Neural crest cell (in vitro differentiated cells): Measurements from ENCODE around the gene KIAA1217. TPM values are rescaled to one million over a fixed set of nuclear protein-coding genes. Genes with fewer than 3 reads are reported as not detected.

Source experiments
- DNase-seq: peaks from one replicate; pipeline ENCODE4 v3.0.0; 2021; ENCODE audit warnings: low read depth, mixed read lengths, low spot score
- H3K27ac Mint-ChIP-seq: one replicate; pipeline ENCODE4 v1.8.0; 2021; ENCODE audit warnings: mild to moderate bottlenecking, mixed read lengths; ENCODE audit not compliant: unreplicated experiment
- H3K27me3 Mint-ChIP-seq: 2 replicates; pipeline ENCODE4 v1.8.0; 2021; ENCODE audit warnings: low read depth, mild to moderate bottlenecking, mixed read lengths
- H3K36me3 Mint-ChIP-seq: 2 replicates; pipeline ENCODE4 v1.8.0; 2021; ENCODE audit warnings: low read depth, mild to moderate bottlenecking, mixed read lengths
- H3K4me1 Mint-ChIP-seq: 2 replicates; pipeline ENCODE4 v1.8.0; 2021; ENCODE audit warnings: mixed read lengths
- H3K4me3 Mint-ChIP-seq: one replicate; pipeline ENCODE4 v1.8.0; 2021; ENCODE audit warnings: mild to moderate bottlenecking, mixed read lengths
- H3K9me3 Mint-ChIP-seq: 2 replicates; pipeline ENCODE4 v1.8.0; 2021; ENCODE audit warnings: mixed read lengths
- total RNA-seq: library from RNA; stranded (reverse); gene quantifications from 2 replicates; pipeline ENCODE4 v1.2.1, GENCODE V29; 2021
- TF ChIP-seq, protein P1 (sequence below): fragments of 200-600 bp; sonication (generic); conservative IDR thresholded peaks from 2 replicates; pipeline ENCODE4 v1.5.0; 2021; ENCODE audit warnings: antibody characterized with exemption, mild to moderate bottlenecking

The KIAA1217 gene
- total RNA-seq, 1 donor from 2014 or later, result 10.5 TPM

DNA sequence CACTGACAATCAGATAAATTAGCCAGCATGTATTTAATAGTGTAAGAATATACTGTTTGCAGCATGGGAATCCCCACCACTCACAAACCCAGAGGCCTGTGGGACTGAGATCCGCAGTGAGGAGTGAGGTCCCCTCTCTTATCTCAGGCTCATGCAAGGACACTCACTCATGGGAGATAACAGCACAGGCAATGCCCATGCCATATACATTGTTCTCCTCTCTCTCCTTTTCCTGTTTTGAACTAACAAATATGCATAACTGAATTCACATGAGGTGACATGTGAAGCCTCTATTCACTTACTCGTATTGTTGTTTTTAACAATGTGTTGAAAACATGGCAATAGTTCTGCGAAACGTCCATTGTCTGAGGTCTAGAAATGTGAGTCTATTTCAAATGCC, 284.2 kb downstream of the KIAA1217 start:
- DNase-seq, result no peak
- Mint-ChIP-seq H3K9me3 (no peaks in the 10 kb centered on the region), H3K27ac (no peak overlapping the region), H3K4me1 (peaks cover 5% of the 10 kb centered on the region), H3K36me3 (no peaks in the 10 kb centered on the region), H3K27me3 (no peaks in the 10 kb centered on the region), H3K4me3 (no peak overlapping the region)
- TF ChIP-seq, protein P1, sequence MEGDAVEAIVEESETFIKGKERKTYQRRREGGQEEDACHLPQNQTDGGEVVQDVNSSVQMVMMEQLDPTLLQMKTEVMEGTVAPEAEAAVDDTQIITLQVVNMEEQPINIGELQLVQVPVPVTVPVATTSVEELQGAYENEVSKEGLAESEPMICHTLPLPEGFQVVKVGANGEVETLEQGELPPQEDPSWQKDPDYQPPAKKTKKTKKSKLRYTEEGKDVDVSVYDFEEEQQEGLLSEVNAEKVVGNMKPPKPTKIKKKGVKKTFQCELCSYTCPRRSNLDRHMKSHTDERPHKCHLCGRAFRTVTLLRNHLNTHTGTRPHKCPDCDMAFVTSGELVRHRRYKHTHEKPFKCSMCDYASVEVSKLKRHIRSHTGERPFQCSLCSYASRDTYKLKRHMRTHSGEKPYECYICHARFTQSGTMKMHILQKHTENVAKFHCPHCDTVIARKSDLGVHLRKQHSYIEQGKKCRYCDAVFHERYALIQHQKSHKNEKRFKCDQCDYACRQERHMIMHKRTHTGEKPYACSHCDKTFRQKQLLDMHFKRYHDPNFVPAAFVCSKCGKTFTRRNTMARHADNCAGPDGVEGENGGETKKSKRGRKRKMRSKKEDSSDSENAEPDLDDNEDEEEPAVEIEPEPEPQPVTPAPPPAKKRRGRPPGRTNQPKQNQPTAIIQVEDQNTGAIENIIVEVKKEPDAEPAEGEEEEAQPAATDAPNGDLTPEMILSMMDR, result no peak

DNA sequence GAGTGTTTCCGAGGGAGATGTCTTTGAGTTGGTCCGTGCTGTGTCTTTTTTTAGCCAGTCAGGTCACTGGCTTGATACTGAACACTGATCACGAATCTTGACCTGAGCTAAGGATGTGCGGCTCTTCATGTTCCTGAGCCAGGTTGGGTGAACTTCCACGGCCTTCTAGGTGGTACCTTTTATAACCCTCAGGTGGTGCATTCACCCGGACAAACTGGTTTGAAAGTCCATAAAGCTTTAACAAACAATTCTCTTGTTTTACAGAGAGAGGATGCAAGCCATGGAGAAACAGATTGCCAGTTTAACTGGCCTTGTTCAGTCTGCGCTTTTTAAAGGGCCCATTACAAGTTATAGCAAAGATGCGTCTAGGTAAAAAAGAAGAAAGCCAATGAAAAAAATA, 285.3 kb downstream of the KIAA1217 start:
- H3K36me3 Mint-ChIP-seq, result no peaks in the 10 kb centered on the region
- no peak overlapping the region for H3K27ac Mint-ChIP-seq
- H3K4me1 Mint-ChIP-seq, result peaks cover 5% of the 10 kb centered on the region
- no peak for DNase-seq
- TF ChIP-seq, protein P1, result no peak
- no peak overlapping the region for H3K4me3 Mint-ChIP-seq
- H3K9me3 Mint-ChIP-seq, result no peaks in the 10 kb centered on the region
- no peaks in the 10 kb centered on the region for H3K27me3 Mint-ChIP-seq

DNA sequence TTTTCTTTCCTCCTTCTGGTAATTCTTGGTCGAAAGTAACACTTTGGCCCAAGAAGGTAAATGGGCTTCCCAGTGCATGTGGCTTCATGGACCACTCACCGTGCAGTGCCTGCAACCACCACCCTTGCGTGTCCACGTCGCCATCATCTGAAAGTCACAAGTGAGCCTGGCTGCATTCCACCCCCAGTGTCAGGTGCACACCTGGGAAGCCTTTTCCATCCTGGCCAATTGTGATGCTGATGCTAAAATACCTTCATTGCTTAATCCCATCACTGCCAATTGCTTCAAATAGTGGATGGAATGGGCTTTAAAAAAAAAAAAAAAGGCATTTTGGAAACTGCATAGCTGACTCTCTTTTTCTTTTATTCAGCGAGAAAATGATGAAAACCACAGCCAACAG, 285.8 kb downstream of the KIAA1217 start:
- TF ChIP-seq, protein P1, result no peak
- H3K27ac Mint-ChIP-seq, result no peak overlapping the region
- no peak for DNase-seq

DNA sequence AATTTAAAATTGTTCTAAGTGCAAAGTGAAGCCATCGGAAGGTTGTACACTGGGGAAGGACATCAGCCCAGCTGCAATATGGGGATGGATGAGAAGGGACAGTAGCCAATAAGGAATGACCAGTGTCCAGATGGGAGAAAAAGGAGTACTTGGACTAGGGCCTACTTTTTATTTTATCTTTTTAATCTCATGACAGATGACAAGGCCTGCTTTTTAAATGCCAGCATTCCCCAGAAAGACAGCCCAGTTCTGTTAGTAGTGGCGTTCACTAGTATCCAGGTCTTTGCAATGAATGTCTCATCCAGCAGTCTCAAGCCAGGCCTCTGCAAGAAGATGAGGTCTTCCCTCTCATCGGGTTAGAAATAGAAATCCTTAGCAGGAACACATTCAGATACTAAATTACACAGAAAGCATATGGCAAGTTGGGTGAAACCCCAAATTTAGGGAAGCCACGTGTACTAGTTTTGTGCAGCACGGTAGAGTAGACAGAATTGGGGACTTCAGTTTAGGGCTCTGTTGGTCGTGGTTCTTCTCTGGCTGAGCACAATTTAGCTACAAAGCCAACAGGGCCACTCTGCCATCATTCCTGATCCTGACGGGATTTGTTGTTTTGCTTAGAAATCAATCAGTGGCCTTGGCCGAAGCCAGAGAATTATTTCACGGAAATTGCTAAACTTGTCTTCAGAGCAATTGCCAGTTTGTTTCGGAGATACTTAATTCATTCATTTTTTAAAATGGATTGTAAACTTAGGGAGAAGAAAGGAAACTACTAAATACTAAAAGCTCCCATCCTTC, 286.9 kb downstream of the KIAA1217 start:
- no peaks in the 10 kb centered on the region for H3K27me3 Mint-ChIP-seq
- TF ChIP-seq, protein P1, result no peak
- no peaks in the 10 kb centered on the region for H3K36me3 Mint-ChIP-seq
- H3K4me3 Mint-ChIP-seq, result no peak overlapping the region
- no peak overlapping the region for H3K27ac Mint-ChIP-seq
- peaks cover 5% of the 10 kb centered on the region for H3K4me1 Mint-ChIP-seq
- no peak for DNase-seq
- no peaks in the 10 kb centered on the region for H3K9me3 Mint-ChIP-seq

More for the DNA sequence above, 285.8 kb downstream of the KIAA1217 start:
- Mint-ChIP-seq H3K9me3 (no peaks in the 10 kb centered on the region), H3K4me3 (no peak overlapping the region), H3K27me3 (no peaks in the 10 kb centered on the region), H3K36me3 (no peaks in the 10 kb centered on the region), H3K4me1 (peaks cover 5% of the 10 kb centered on the region)

DNA sequence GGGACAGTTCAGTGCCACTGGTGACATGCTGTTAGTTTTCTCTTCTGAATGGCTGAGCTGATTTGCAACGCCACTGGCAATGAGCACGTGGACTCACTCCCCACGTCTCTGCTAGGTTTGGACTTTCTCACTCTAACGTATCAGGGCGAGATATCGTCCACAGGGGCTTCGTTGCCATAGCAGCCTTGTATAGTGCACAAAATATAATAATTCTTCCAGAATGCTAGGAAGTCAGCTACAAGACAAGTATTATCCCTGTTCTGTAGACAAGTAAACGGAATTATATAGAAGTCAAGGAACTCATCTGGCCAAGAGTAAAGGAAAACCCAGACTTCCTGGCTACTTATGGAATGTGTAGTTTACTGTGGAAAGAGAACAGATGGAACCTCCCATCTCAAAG, 288.0 kb downstream of the KIAA1217 start:
- no peaks in the 10 kb centered on the region for H3K27me3 Mint-ChIP-seq
- no peaks in the 10 kb centered on the region for H3K36me3 Mint-ChIP-seq
- H3K4me3 Mint-ChIP-seq, result no peak overlapping the region
- H3K4me1 Mint-ChIP-seq, result peaks cover 5% of the 10 kb centered on the region
- DNase-seq, result no peak
- no peak overlapping the region for H3K27ac Mint-ChIP-seq
- no peaks in the 10 kb centered on the region for H3K9me3 Mint-ChIP-seq
- TF ChIP-seq, protein P1, result no peak
